ENCODE measurements around the gene GAS2L2.
"Not testable (repeated sequence)": the region's sequence is repeated elsewhere in the genome, so short reads cannot be mapped to it uniquely, and the experiment has no call there.

The GAS2L2 gene

DNA sequence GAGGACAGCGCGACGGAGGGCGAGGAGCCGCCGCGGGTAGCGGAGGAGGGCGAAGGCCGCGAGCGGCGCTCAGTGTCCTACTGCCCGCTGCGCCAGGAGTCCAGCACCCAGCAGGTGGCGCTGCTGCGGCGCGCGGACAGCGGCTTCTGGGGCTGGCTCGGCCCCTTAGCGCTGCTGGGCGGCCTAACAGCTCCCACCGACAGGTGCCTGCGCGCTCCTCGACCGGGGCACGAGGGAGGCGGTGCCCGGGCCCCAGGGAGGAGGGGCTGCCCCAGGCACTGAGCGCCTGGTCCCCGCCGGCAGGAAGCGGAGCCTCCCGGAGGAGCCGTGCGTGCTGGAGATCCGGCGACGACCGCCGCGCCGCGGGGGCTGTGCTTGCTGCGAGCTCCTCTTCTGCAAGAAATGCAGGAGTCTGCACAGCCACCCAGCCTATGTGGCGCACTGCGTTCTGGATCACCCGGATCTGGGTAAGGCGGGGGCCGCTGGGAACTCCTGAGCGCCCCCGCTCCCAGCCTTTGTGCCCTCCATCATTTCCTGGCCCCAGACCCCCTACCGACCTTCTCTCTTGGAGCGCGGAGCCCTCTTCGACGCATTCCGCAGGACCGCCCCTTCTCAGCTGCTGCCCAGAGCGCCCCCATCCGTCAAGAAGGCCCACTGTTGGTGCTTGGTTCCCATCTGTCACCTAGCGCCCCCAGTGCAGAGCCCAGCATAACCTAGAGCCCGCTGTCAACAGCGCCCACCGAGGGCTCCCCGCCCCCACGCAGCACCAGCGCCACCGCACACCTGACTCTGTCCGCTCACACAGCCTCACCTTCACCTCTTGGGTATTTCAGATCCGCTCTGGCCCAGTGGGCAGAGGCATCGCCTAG is 11.3 kb upstream of the GAS2L2 start:
- H3K36me3 ChIP-seq (ENCODE audit: control insufficient read depth in 5 of 5, insufficient read depth in 5 of 5, low read length in 5 of 5): no peaks in the 10 kb centered on the region
- H3K27ac ChIP-seq (ENCODE audit: low read depth, low read length): no peak overlapping the region
- peaks cover 0 to 3% (median 0%) of the 10 kb centered on the region in 5 donors for H3K27me3 ChIP-seq (ENCODE audit: control insufficient read depth in 5 of 5, insufficient read depth in 4 of 5, low read length in 5 of 5)
- H3K9ac ChIP-seq (ENCODE audit: low read length in 5 of 5): peak overlapping the region in 3 of 5 donors; percentile 12 to 49 (median 43)
- H3K4me1 ChIP-seq (ENCODE audit: control insufficient read depth in 5 of 5, insufficient read depth in 5 of 5, low read length in 5 of 5): peaks cover 2 to 30% (median 19%) of the 10 kb centered on the region in 5 donors
- no peaks in the 10 kb centered on the region for H3K9me3 ChIP-seq (ENCODE audit: control insufficient read depth in 5 of 5, low read length in 5 of 5)
- H3K4me3 ChIP-seq (ENCODE audit: low read depth in 1 of 5, low read length in 5 of 5): peak overlapping the region in 4 of 5 donors; percentile 50 to 70 (median 62)

DNA sequence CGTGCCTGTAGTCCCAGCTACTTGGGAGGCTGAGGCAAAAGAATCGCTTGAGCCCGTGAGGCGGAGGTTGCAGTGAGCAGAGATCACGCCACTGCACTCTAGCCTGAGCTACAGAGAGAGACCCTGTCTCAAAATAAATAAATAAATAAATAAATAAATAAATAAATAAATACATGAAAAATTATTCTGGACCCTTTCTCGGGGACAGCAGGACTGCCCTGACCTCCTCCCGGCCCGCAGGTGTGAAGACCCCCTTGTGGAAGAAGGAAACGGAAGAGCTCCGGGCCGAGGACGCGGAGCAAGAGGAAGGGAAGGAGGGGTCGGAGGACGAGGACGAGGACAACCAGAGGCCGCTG is 10.7 kb upstream of the GAS2L2 start:
- H3K4me1 ChIP-seq (ENCODE audit: control insufficient read depth in 5 of 5, insufficient read depth in 5 of 5, low read length in 5 of 5): peaks cover 2 to 30% (median 19%) of the 10 kb centered on the region in 5 donors
- no peaks in the 10 kb centered on the region for H3K36me3 ChIP-seq (ENCODE audit: control insufficient read depth in 5 of 5, insufficient read depth in 5 of 5, low read length in 5 of 5)
- H3K9ac ChIP-seq (ENCODE audit: low read length in 5 of 5): peak overlapping the region in 1 of 5 donors; percentile 49
- H3K27ac ChIP-seq (ENCODE audit: low read depth, low read length): no peak overlapping the region
- H3K9me3 ChIP-seq (ENCODE audit: control insufficient read depth in 5 of 5, low read length in 5 of 5): no peaks in the 10 kb centered on the region
- H3K4me3 ChIP-seq (ENCODE audit: low read depth in 1 of 5, low read length in 5 of 5): peak overlapping the region in 4 of 5 donors; percentile 44 to 70 (median 62)
- H3K27me3 ChIP-seq (ENCODE audit: control insufficient read depth in 5 of 5, insufficient read depth in 4 of 5, low read length in 5 of 5): peaks cover 0 to 3% (median 0%) of the 10 kb centered on the region in 5 donors

DNA sequence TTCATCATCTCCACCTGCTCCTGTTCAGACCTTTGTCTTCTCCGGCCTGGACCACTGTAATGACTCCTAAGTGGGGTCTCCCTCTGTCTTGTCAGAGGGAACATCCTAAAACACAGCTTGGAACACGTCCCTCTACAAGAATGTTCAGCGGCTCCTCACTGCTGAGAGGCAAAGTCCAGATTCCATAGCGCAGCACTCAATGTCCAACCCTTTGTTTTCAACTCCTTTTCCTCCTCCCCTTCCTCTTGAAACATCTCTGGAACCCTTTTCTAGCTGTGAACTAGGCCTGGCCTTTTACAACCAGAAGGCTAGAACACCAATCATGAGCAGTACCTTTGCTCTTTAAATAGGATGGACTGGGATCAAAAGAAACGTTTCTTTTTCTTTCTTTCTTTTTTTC is 8.6 kb upstream of the GAS2L2 start:
- peaks cover 2 to 21% (median 19%) of the 10 kb centered on the region in 5 donors for H3K4me1 ChIP-seq (ENCODE audit: control insufficient read depth in 5 of 5, insufficient read depth in 5 of 5, low read length in 5 of 5)
- no peaks in the 10 kb centered on the region for H3K36me3 ChIP-seq (ENCODE audit: control insufficient read depth in 5 of 5, insufficient read depth in 5 of 5, low read length in 5 of 5)
- H3K9ac ChIP-seq (ENCODE audit: low read length in 5 of 5): no peak overlapping the region
- H3K4me3 ChIP-seq (ENCODE audit: low read depth in 1 of 5, low read length in 5 of 5): no peak overlapping the region
- H3K9me3 ChIP-seq (ENCODE audit: control insufficient read depth in 5 of 5, low read length in 5 of 5): no peaks in the 10 kb centered on the region
- peaks cover 0 to 3% (median 0%) of the 10 kb centered on the region in 5 donors for H3K27me3 ChIP-seq (ENCODE audit: control insufficient read depth in 5 of 5, insufficient read depth in 4 of 5, low read length in 5 of 5)
- H3K27ac ChIP-seq (ENCODE audit: low read depth, low read length): no peak overlapping the region

DNA sequence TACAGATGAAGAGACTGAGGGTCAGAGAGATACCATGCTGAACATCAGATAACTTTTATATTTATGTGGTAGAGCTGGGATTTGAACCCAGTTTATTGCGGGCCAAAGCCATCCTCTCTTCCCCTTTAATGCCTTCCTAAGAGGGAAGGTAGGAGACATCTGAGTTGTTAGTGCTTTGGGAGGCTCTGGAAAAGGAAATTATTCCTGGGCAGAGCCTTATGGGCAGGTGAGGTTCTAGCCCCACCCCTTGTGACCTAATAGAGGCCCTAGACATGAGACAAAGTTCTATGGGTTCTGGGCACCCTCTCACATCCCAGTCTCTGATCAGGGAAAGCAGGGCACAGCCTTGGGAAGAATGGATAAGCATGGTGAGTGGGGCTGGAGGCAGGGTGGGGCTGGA is 7.5 kb upstream of the GAS2L2 start, which contains the start of gene C17orf50:
TSS of gene C17orf50 (plus strand) at position 301 of the 400 bp plus-strand sequence. CDS start at position 356, 55 bp downstream.
- H3K4me1 ChIP-seq (ENCODE audit: control insufficient read depth in 5 of 5, insufficient read depth in 5 of 5, low read length in 5 of 5): peaks cover 2 to 19% (median 18%) of the 10 kb centered on the region in 5 donors
- no peaks in the 10 kb centered on the region for H3K9me3 ChIP-seq (ENCODE audit: control insufficient read depth in 5 of 5, low read length in 5 of 5)

DNA sequence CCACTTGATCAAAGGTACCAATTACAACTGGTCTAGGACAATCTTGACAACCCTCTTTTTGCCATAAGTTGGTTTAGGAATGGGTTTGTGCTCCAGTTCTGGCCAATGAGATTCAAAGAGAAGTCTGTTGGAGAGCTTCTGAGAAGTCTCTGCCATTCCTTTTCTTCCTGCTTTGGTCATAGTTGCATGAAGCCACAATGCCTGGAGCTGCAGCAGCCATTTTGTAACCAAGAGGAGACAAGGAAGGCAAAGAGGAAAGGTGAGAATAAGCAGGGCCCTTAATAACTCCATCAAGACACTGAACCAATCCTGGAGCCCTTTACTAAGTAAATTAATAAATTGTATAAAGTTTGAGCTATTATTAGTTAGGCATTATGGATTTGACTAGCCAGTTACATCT is 4.2 kb upstream of the GAS2L2 start:
- Histone ChIP-seq H3K9ac (ENCODE audit: low read length in 5 of 5) (no peak overlapping the region), H3K27me3 (ENCODE audit: control insufficient read depth in 5 of 5, insufficient read depth in 4 of 5, low read length in 5 of 5) (peaks cover 0 to 3% (median 0%) of the 10 kb centered on the region in 5 donors), H3K4me3 (ENCODE audit: low read depth in 1 of 5, low read length in 5 of 5) (no peak overlapping the region), H3K27ac (ENCODE audit: low read depth, low read length) (no peak overlapping the region), H3K36me3 (ENCODE audit: control insufficient read depth in 5 of 5, insufficient read depth in 5 of 5, low read length in 5 of 5) (no peaks in the 10 kb centered on the region), H3K4me1 (ENCODE audit: control insufficient read depth in 5 of 5, insufficient read depth in 5 of 5, low read length in 5 of 5) (peaks cover 0 to 17% (median 17%) of the 10 kb centered on the region in 5 donors), H3K9me3 (ENCODE audit: control insufficient read depth in 5 of 5, low read length in 5 of 5) (no peaks in the 10 kb centered on the region)

More for the DNA sequence above, 7.5 kb upstream of the GAS2L2 start, which contains the start of gene C17orf50:
- H3K9ac ChIP-seq (ENCODE audit: low read length in 5 of 5): no peak within 1 kb of the TSS
- peaks cover 0 to 2% (median 0%) of the 10 kb centered on the region in 5 donors for H3K27me3 ChIP-seq (ENCODE audit: control insufficient read depth in 5 of 5, insufficient read depth in 4 of 5, low read length in 5 of 5)
- H3K4me3 ChIP-seq (ENCODE audit: low read depth in 1 of 5, low read length in 5 of 5): no peak within 1 kb of the TSS
- no peak within 1 kb of the TSS for H3K27ac ChIP-seq (ENCODE audit: low read depth, low read length)
- H3K36me3 ChIP-seq (ENCODE audit: control insufficient read depth in 5 of 5, insufficient read depth in 5 of 5, low read length in 5 of 5): no peaks in the 10 kb centered on the region

DNA sequence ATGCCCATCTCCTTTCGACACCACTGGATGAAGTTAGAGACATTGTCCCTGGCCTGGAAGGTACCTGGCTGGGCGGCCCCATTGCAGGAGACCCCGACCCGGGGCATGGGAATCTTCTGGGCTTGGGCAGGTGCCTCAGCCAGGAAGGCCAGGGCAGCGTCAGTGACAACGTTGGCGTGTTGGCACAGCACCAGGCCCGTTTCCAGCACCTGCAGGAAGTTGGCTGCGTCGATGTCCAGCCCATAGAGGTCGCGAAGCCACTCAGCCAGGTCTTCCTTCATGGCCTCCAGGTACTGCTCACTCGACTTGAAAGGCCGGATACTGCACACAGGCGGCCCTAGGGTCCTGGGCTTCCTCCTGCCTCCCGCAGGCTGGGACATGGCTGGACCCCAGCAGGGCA is 568 bp downstream of the GAS2L2 start:
- Histone ChIP-seq H3K27me3 (ENCODE audit: control insufficient read depth in 5 of 5, insufficient read depth in 4 of 5, low read length in 5 of 5) (peaks cover 0 to 36% (median 26%) of the 10 kb centered on the region in 5 donors), H3K4me1 (ENCODE audit: control insufficient read depth in 5 of 5, insufficient read depth in 5 of 5, low read length in 5 of 5) (peaks cover 0 to 60% (median 48%) of the 10 kb centered on the region in 5 donors), H3K9me3 (ENCODE audit: control insufficient read depth in 5 of 5, low read length in 5 of 5) (no peaks in the 10 kb centered on the region), H3K27ac (ENCODE audit: low read depth, low read length) (no peak overlapping the region), H3K9ac (ENCODE audit: low read length in 5 of 5) (peak overlapping the region in 1 of 5 donors; percentile 51), H3K4me3 (ENCODE audit: low read depth in 1 of 5, low read length in 5 of 5) (peak overlapping the region in 3 of 5 donors; percentile 11 to 52 (median 46)), H3K36me3 (ENCODE audit: control insufficient read depth in 5 of 5, insufficient read depth in 5 of 5, low read length in 5 of 5) (no peaks in the 10 kb centered on the region)

DNA sequence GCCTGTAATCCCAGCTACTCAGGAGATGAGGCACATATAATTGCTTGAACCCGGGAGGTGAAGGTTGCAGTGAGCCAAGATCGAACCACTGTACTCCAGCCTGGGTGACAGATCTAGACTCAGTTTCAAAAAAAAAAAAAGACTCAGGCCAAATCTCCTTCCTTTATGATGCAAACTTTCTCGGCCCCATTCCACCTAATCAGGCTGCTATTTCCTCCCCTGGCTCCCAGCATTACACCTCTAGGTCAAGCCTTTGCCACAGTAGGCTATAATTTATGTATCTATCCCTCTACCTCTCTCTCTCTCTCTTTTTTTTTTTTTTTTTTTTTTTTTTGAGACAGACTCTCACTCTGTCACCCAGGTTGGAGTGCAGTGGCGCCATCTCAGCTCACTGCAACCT is 1.5 kb downstream of the GAS2L2 start:
- not testable (repeated sequence) for H3K9ac ChIP-seq (ENCODE audit: low read length in 5 of 5); H3K36me3 ChIP-seq (ENCODE audit: control insufficient read depth in 5 of 5, insufficient read depth in 5 of 5, low read length in 5 of 5); H3K9me3 ChIP-seq (ENCODE audit: control insufficient read depth in 5 of 5, low read length in 5 of 5); H3K4me3 ChIP-seq (ENCODE audit: low read depth in 1 of 5, low read length in 5 of 5); H3K27ac ChIP-seq (ENCODE audit: low read depth, low read length)
- Histone ChIP-seq H3K27me3 (ENCODE audit: control insufficient read depth in 5 of 5, insufficient read depth in 4 of 5, low read length in 5 of 5) (peaks cover 0 to 36% (median 26%) of the 10 kb centered on the region in 5 donors), H3K4me1 (ENCODE audit: control insufficient read depth in 5 of 5, insufficient read depth in 5 of 5, low read length in 5 of 5) (peaks cover 0 to 60% (median 48%) of the 10 kb centered on the region in 5 donors)

DNA sequence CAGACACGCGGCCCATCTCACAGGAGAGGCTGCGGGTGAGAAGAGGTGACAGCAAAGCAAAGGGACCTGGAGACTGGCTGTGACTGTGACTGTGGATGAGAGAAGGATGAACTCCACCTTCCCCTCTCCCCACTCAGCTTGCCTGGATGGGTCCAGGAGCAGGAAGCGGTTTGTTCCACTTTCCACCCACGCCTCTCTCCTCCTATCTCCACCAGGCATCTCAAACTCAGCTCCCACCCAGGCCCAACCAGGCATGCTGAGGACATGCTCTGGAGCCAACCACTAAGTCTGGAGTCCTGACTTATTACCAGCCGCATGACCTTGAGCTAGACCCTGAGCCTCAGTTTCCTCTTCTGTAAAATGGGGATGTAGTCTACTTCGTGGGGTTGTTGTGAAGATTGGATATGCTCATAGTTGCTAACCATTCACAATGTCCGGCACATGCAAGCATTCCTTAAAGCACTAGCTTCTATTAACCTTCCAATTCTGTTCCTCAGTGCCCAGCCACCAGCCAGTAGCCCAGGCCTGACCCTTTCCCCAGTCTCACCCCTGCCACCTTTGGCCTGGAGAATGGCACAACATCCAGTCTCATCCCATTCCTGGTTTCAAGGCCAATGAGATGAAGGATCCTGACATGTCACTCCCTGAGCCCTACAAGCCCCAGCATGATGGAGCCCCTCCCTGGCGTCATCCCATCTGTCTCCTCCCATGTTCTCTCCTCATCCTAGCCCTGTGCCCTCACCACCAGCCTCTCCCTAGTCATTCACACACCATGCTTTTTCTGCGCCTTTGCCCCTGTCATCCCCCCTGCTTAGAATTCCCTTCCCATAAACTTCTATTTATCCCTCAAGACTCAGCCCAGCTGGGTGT is 2.3 kb downstream of the GAS2L2 start:
- H3K4me1 ChIP-seq (ENCODE audit: control insufficient read depth in 5 of 5, insufficient read depth in 5 of 5, low read length in 5 of 5): peaks cover 0 to 60% (median 48%) of the 10 kb centered on the region in 5 donors
- no peak overlapping the region for H3K27ac ChIP-seq (ENCODE audit: low read depth, low read length)
- H3K27me3 ChIP-seq (ENCODE audit: control insufficient read depth in 5 of 5, insufficient read depth in 4 of 5, low read length in 5 of 5): peaks cover 0 to 36% (median 26%) of the 10 kb centered on the region in 5 donors
- H3K9me3 ChIP-seq (ENCODE audit: control insufficient read depth in 5 of 5, low read length in 5 of 5): no peaks in the 10 kb centered on the region
- no peaks in the 10 kb centered on the region for H3K36me3 ChIP-seq (ENCODE audit: control insufficient read depth in 5 of 5, insufficient read depth in 5 of 5, low read length in 5 of 5)
- H3K4me3 ChIP-seq (ENCODE audit: low read depth in 1 of 5, low read length in 5 of 5): peak overlapping the region in 1 of 5 donors; percentile 5
- H3K9ac ChIP-seq (ENCODE audit: low read length in 5 of 5): no peak overlapping the region

DNA sequence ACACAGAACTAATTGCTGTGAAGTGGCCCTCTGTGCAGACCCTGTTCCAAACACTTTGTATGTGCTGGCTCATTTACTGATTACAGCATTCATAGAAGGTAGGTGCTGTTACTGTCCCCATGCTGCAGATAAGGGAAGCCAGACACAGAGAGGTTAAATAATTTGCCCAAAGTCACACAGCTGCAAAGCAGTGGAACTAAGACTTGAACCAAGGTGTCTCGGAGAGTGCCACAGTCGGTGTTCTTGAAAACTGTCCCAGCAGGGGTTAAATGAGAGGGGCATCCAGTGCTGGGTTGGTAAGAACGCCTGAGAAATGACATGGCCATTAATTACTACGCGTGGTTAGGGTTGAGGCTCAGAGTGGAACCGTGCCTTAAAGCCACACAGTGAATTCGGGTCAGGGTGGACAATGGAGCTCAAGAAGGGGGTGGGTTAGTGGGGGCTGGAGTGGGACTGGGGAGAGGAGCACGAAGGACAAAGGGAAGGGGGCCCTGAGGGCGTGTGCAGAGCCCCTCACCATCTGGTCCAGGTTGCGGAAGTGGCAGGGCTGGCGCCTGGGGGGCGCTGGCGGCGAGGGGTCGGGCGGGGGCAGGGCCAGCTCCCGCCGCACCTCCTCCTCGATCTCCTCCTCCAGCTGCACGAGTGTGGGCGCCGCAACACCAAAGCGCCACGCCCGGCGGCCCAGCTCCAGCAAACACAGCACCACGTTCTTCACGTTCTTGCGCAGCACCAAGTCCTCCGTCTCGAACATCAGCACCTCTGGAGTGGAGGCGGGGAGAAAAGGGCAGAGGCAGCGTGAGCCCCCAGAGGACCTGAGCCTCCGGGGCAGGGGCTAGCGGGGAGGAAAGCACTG is 3.3 kb downstream of the GAS2L2 start:
- no peaks in the 10 kb centered on the region for H3K36me3 ChIP-seq (ENCODE audit: control insufficient read depth in 5 of 5, insufficient read depth in 5 of 5, low read length in 5 of 5)
- H3K9ac ChIP-seq (ENCODE audit: low read length in 5 of 5): no peak overlapping the region
- no peak overlapping the region for H3K27ac ChIP-seq (ENCODE audit: low read depth, low read length)
- H3K9me3 ChIP-seq (ENCODE audit: control insufficient read depth in 5 of 5, low read length in 5 of 5): no peaks in the 10 kb centered on the region
- H3K4me1 ChIP-seq (ENCODE audit: control insufficient read depth in 5 of 5, insufficient read depth in 5 of 5, low read length in 5 of 5): peaks cover 0 to 60% (median 48%) of the 10 kb centered on the region in 5 donors
- H3K27me3 ChIP-seq (ENCODE audit: control insufficient read depth in 5 of 5, insufficient read depth in 4 of 5, low read length in 5 of 5): peaks cover 0 to 40% (median 26%) of the 10 kb centered on the region in 5 donors
- H3K4me3 ChIP-seq (ENCODE audit: low read depth in 1 of 5, low read length in 5 of 5): peak overlapping the region in 1 of 5 donors; percentile 5
